Measurements from ENCODE around the gene PACSIN2.
"Not testable (repeated sequence)": the region's sequence is repeated elsewhere in the genome, so short reads cannot be mapped to it uniquely, and the experiment has no call there.

Gene PACSIN2

GRCh38 chr22:43014869-43015676 lies at the start of gene PACSIN2:
PACSIN2 (minus strand) TSS chr22:43015149; CDS start chr22:42912080, 103,069 bp downstream.
- peak; percentile 88 for DNase-seq

- DNase-seq = no peak
These were observed 45.2 kb upstream of the PACSIN2 start for GRCh38 chr22:43060183-43060582.

GRCh38 chr22:43057641-43058040 lies 42.7 kb upstream of the PACSIN2 start:
- no peak for DNase-seq

- DNase-seq = no peak
These were observed 38.2 kb upstream of the PACSIN2 start for GRCh38 chr22:43053176-43053575.

GRCh38 chr22:43050995-43051394 lies 36.0 kb upstream of the PACSIN2 start:
- DNase-seq = no peak

- no peak for DNase-seq
These were observed 32.7 kb upstream of the PACSIN2 start for GRCh38 chr22:43047605-43048004.

- no peak for DNase-seq
These were observed 29.4 kb upstream of the PACSIN2 start for GRCh38 chr22:43044290-43044712.

GRCh38 chr22:43042101-43042780 lies 27.3 kb upstream of the PACSIN2 start:
- DNase-seq = peak; percentile 61

- DNase-seq = no peak
These were observed 24.9 kb upstream of the PACSIN2 start for GRCh38 chr22:43039800-43040199.

- DNase-seq = no peak
These were observed 23.4 kb upstream of the PACSIN2 start for GRCh38 chr22:43038325-43038724.

GRCh38 chr22:43036282-43036829 lies 21.4 kb upstream of the PACSIN2 start:
- no peak for DNase-seq

- DNase-seq = no peak
These were observed 20.3 kb upstream of the PACSIN2 start for GRCh38 chr22:43035250-43035649.

GRCh38 chr22:43031617-43032016 lies 16.7 kb upstream of the PACSIN2 start:
- no peak for DNase-seq

GRCh38 chr22:43018615-43019014 lies 3.7 kb upstream of the PACSIN2 start:
- no peak for DNase-seq

- DNase-seq = no peak
These were observed 2.8 kb upstream of the PACSIN2 start for GRCh38 chr22:43017525-43018460.

- DNase-seq = not testable (repeated sequence)
These were observed 1.2 kb upstream of the PACSIN2 start for GRCh38 chr22:43016150-43016549.

GRCh38 chr22:43015677-43016042 lies 711 bp upstream of the PACSIN2 start:
- DNase-seq = no peak

- no peak for DNase-seq
These were observed 557 bp downstream of the PACSIN2 start for GRCh38 chr22:43014316-43014868.

GRCh38 chr22:43013355-43014315 lies 1.3 kb downstream of the PACSIN2 start:
- no peak for DNase-seq

GRCh38 chr22:43012390-43012789 lies 2.6 kb downstream of the PACSIN2 start:
- DNase-seq = no peak

- DNase-seq = no peak
These were observed 3.9 kb downstream of the PACSIN2 start for GRCh38 chr22:43011079-43011478.
